Neural progenitor cell (in vitro differentiated cells): ENCODE data around the gene TDRD9. TPM values are rescaled to one million over a fixed set of nuclear protein-coding genes. Genes with fewer than 3 reads are reported as not detected.

Source experiments
- DNase-seq: peaks from one replicate; pipeline ENCODE4 v3.0.0-alpha.2; 2016; ENCODE audit warnings: low spot score
- H2AFZ ChIP-seq: fragments of 200-600 bp; sonication (generic); replicated peaks from 2 replicates; pipeline ENCODE4 v1.6.1; 2016; ENCODE audit warnings: antibody characterized with exemption
- H3F3A ChIP-seq: fragments of 200-600 bp; sonication (generic); 2 replicates; pipeline ENCODE4 v1.6.1; 2016; ENCODE audit warnings: antibody characterized with exemption, low read depth
- H3K27ac ChIP-seq: fragments of 200-600 bp; sonication (generic); 2 replicates; pipeline ENCODE4 v1.5.1; 2016; ENCODE audit warnings: mild to moderate bottlenecking
- H3K27me3 ChIP-seq: fragments of 200-600 bp; sonication (generic); 2 replicates; pipeline ENCODE4 v1.6.1; 2016; ENCODE audit warnings: mild to moderate bottlenecking, moderate library complexity
- H3K36me3 ChIP-seq: fragments of 200-600 bp; sonication (generic); 2 replicates; pipeline ENCODE4 v1.5.1; 2016
- H3K4me1 ChIP-seq: fragments of 200-600 bp; sonication (generic); 2 replicates; pipeline ENCODE4 v1.6.1; 2016; ENCODE audit warnings: mixed run types
- H3K4me2 ChIP-seq: fragments of 200-600 bp; sonication (generic); 2 replicates; pipeline ENCODE4 v1.6.1; 2016
- H3K4me3 ChIP-seq: fragments of 200-600 bp; sonication (generic); 2 replicates; pipeline ENCODE4 v1.5.1; 2016
- H3K79me2 ChIP-seq: fragments of 200-600 bp; sonication (generic); 2 replicates; pipeline ENCODE4 v1.6.1; 2016; ENCODE audit warnings: low read depth
- H3K9ac ChIP-seq: fragments of 200-600 bp; sonication (generic); 2 replicates; pipeline ENCODE4 v1.6.1; 2016
- H3K9me3 ChIP-seq: fragments of 200-600 bp; sonication (generic); 2 replicates; pipeline ENCODE4 v1.5.1; 2016; ENCODE audit warnings: low read depth
- H4K20me1 ChIP-seq: fragments of 200-600 bp; sonication (generic); 2 replicates; pipeline ENCODE4 v1.6.1; 2016; ENCODE audit warnings: low read depth
- H3K27ac Mint-ChIP-seq: 3 replicates; pipeline ENCODE4 v1.8.0; 2021; ENCODE audit warnings: mixed read lengths
- H3K27me3 Mint-ChIP-seq: 2 replicates; pipeline ENCODE4 v1.8.0; 2022; ENCODE audit warnings: low read depth, mild to moderate bottlenecking, inconsistent platforms, moderate library complexity, mixed read lengths; ENCODE audit not compliant: insufficient read depth
- H3K36me3 Mint-ChIP-seq: 3 replicates; pipeline ENCODE4 v1.8.0; 2021; ENCODE audit warnings: mixed read lengths
- H3K4me1 Mint-ChIP-seq: 3 replicates; pipeline ENCODE4 v1.8.0; 2021; ENCODE audit warnings: mixed read lengths
- H3K4me3 Mint-ChIP-seq: 3 replicates; pipeline ENCODE4 v1.8.0; 2021; ENCODE audit warnings: mild to moderate bottlenecking, moderate library complexity, mixed read lengths
- H3K9me3 Mint-ChIP-seq: 3 replicates; pipeline ENCODE4 v1.8.0; 2020; ENCODE audit warnings: mixed read lengths
- CTCF ChIP-seq: fragments of 200-600 bp; sonication (generic); IDR thresholded peaks from 2 replicates; pipeline ENCODE4 v1.5.1; 2017; ENCODE audit warnings: antibody characterized with exemption, mild to moderate bottlenecking
- EZH2 ChIP-seq: fragments of 200-600 bp; sonication (generic); IDR thresholded peaks from 2 replicates; pipeline ENCODE4 v1.6.1; 2017; ENCODE audit warnings: antibody characterized with exemption, mild to moderate bottlenecking, moderate library complexity
- EZH2phosphoT487 ChIP-seq: fragments of 200-600 bp; sonication (generic); IDR thresholded peaks from 2 replicates; pipeline ENCODE4 v1.6.1; 2017; ENCODE audit warnings: antibody characterized with exemption
- total RNA-seq: library from RNA; depleted of rRNA; stranded (reverse); fragments of >200 nt; gene quantifications from 2 replicates; pipeline ENCODE4 v1.2.3, GENCODE V29; 2015; ENCODE audit warnings: low replicate concordance

The TDRD9 gene
- total RNA-seq, 1 donor from 2014 or later = not detected

GRCh38 chr14:104054222-104054905, 126.1 kb downstream of the TDRD9 start:
- Histone ChIP-seq H3K9ac (no peak overlapping the region), H3K27me3 (peaks cover 13% of the 10 kb centered on the region), H3K4me3 (no peak overlapping the region), H3K79me2 (no peaks in the 10 kb centered on the region), H2AFZ (no peak overlapping the region), H3K27ac (no peak overlapping the region), H4K20me1 (no peaks in the 10 kb centered on the region), H3K36me3 (no peaks in the 10 kb centered on the region), H3K9me3 (no peaks in the 10 kb centered on the region), H3F3A (no peaks in the 10 kb centered on the region), H3K4me1 (no peaks in the 10 kb centered on the region), H3K4me2 (no peak overlapping the region)
- Mint-ChIP-seq H3K27me3 (peaks cover 2% of the 10 kb centered on the region), H3K9me3 (no peaks in the 10 kb centered on the region), H3K27ac (no peak overlapping the region), H3K4me1 (no peaks in the 10 kb centered on the region), H3K4me3 (no peak overlapping the region), H3K36me3 (no peaks in the 10 kb centered on the region)
- DNase-seq = no peak
- no peak for TF ChIP-seq EZH2
- no peak for TF ChIP-seq CTCF
- TF ChIP-seq EZH2phosphoT487 = no peak

- no peak overlapping the region for H3K4me3 ChIP-seq
- DNase-seq = no peak
- Mint-ChIP-seq H3K27ac (no peak overlapping the region), H3K36me3 (no peaks in the 10 kb centered on the region), H3K9me3 (peaks cover 10% of the 10 kb centered on the region), H3K27me3 (peaks cover 2% of the 10 kb centered on the region), H3K4me3 (no peak overlapping the region), H3K4me1 (no peaks in the 10 kb centered on the region)
- peaks cover 7% of the 10 kb centered on the region for H3K27me3 ChIP-seq
- H3K9me3 ChIP-seq = no peaks in the 10 kb centered on the region
- no peaks in the 10 kb centered on the region for H4K20me1 ChIP-seq
- H3K27ac ChIP-seq = no peak overlapping the region
- TF ChIP-seq EZH2phosphoT487 (no peak), CTCF (no peak), EZH2 (no peak)
- H3K4me2 ChIP-seq = no peak overlapping the region
- H2AFZ ChIP-seq = no peak overlapping the region
- H3K79me2 ChIP-seq = no peaks in the 10 kb centered on the region
- no peaks in the 10 kb centered on the region for H3K4me1 ChIP-seq
- no peaks in the 10 kb centered on the region for H3F3A ChIP-seq
- no peak overlapping the region for H3K9ac ChIP-seq
- H3K36me3 ChIP-seq = no peaks in the 10 kb centered on the region
Observed at GRCh38 chr14:104062281-104062680, 134.0 kb downstream of the TDRD9 start.

- Mint-ChIP-seq H3K27me3 (no peaks in the 10 kb centered on the region), H3K4me3 (no peak overlapping the region), H3K36me3 (no peaks in the 10 kb centered on the region), H3K9me3 (peaks cover 19% of the 10 kb centered on the region), H3K4me1 (no peaks in the 10 kb centered on the region), H3K27ac (no peak overlapping the region)
- Histone ChIP-seq H3K36me3 (no peaks in the 10 kb centered on the region), H3K4me1 (no peaks in the 10 kb centered on the region), H3K27ac (no peak overlapping the region), H3K4me3 (no peak overlapping the region), H4K20me1 (no peaks in the 10 kb centered on the region), H3K9me3 (no peaks in the 10 kb centered on the region), H3K79me2 (no peaks in the 10 kb centered on the region), H2AFZ (no peak overlapping the region), H3K4me2 (no peak overlapping the region), H3F3A (no peaks in the 10 kb centered on the region), H3K9ac (no peak overlapping the region), H3K27me3 (no peaks in the 10 kb centered on the region)
- no peak for DNase-seq
- TF ChIP-seq EZH2phosphoT487 = no peak
Observed at GRCh38 chr14:104064003-104064402, 135.7 kb downstream of the TDRD9 start.

- H3K9me3 Mint-ChIP-seq = peaks cover 22% of the 10 kb centered on the region
- H3K4me1 Mint-ChIP-seq = no peaks in the 10 kb centered on the region
- no peak overlapping the region for H3K4me2 ChIP-seq
Observed at GRCh38 chr14:104066279-104066678, 138.0 kb downstream of the TDRD9 start.

More at GRCh38 chr14:104066279-104066678, 138.0 kb downstream of the TDRD9 start:
- H3K27ac Mint-ChIP-seq = no peak overlapping the region
- no peak for DNase-seq
- Histone ChIP-seq H2AFZ (no peak overlapping the region), H3K79me2 (no peaks in the 10 kb centered on the region), H3K27me3 (no peaks in the 10 kb centered on the region), H3F3A (no peaks in the 10 kb centered on the region), H3K9ac (no peak overlapping the region), H4K20me1 (no peaks in the 10 kb centered on the region), H3K27ac (no peak overlapping the region), H3K4me1 (no peaks in the 10 kb centered on the region), H3K36me3 (no peaks in the 10 kb centered on the region), H3K4me3 (no peak overlapping the region), H3K9me3 (no peaks in the 10 kb centered on the region)
- H3K4me3 Mint-ChIP-seq = no peak overlapping the region
- TF ChIP-seq EZH2 (no peak), EZH2phosphoT487 (no peak), CTCF (no peak)
- peaks cover 4% of the 10 kb centered on the region for H3K27me3 Mint-ChIP-seq
- H3K36me3 Mint-ChIP-seq = no peaks in the 10 kb centered on the region
